Right cardiac atrium (tissue), 5 donors: ENCODE results near the gene DCLRE1A. TPM values are rescaled to one million over a fixed set of nuclear protein-coding genes. Genes with fewer than 3 reads are reported as not detected.
A peak's percentile ranks its signal among the peaks of the same experiment; 100 is the strongest.
"Not testable (repeated sequence)": the region's sequence is repeated elsewhere in the genome, so short reads cannot be mapped to it uniquely, and the experiment has no call there.

Source experiments
- ATAC-seq, 2 donors: fragments of 200-7000 bp; cut with Tn5 transposase; one replicate each; pipeline versions ENCODE4 v1.8.0 to v1.9.1; 2020; ENCODE audit warnings: moderate library complexity in 2 of 2, mild to moderate bottlenecking in 1 of 2
- DNase-seq, 3 donors: peaks; one replicate each; pipeline ENCODE4 v3.0.0-alpha.2; 2020
- H3K27ac ChIP-seq: one replicate; pipeline ENCODE4 v1.5.1; 2013; ENCODE audit warnings: mild to moderate bottlenecking, low read length, control low read depth, moderate library complexity
- H3K27me3 ChIP-seq: one replicate; pipeline ENCODE4 v1.6.1; 2013; ENCODE audit not compliant: control insufficient read depth, insufficient read depth
- H3K4me1 ChIP-seq: one replicate; pipeline ENCODE4 v1.6.1; 2013; ENCODE audit warnings: low read length; ENCODE audit not compliant: control insufficient read depth, insufficient read depth
- H3K4me3 ChIP-seq: one replicate; pipeline ENCODE4 v1.5.1; 2013; ENCODE audit warnings: low read length, control low read depth
- H3K9me3 ChIP-seq: one replicate; pipeline ENCODE4 v1.6.1; 2013; ENCODE audit warnings: low read length; ENCODE audit not compliant: control insufficient read depth
- WGBS: extraction: QIAGEN DNeasy Blood & Tissue Kit; methylation state at CpG from one replicate; pipeline ENCODE4 v1.1.7; 2013; 5-methylcytosine and 5-hydroxymethylcytosine counted together
- intact Hi-C, 4 donors: fragments of 100-400 bp; cut with DNase I; formaldehyde crosslinking; loops; one replicate each; pipeline versions ENCODE4 v1.11.0 to v1.14.0; 2022 to 2023
- polyA plus RNA-seq: library from polyadenylated mRNA; stranded (reverse); fragments of 200-250 nt; gene quantifications from one replicate; pipeline ENCODE4 v1.2.3, GENCODE V29; 2013
- total RNA-seq, 4 donors: library from RNA; stranded (reverse); fragmentation: NEBNext Ultra II Directional; extraction: Animal tissue kit (Norgen Biotek cat#: 25700); gene quantifications; one replicate each; pipeline ENCODE4 v1.2.1, GENCODE V29; 2021
- donor health status: healthy with polysubstance abuse.
- donor health status: DM: no; HTN: yes; CAD: no.
- donor health status: DM: no; HTN: no; CAD: no.
- donor health status: DM: no; HTN: yes; CAD: no; lungs with severe emphysema.
- donor health status: DM: yes; HTN: yes; CAD: no.

Gene DCLRE1A
- total and polyA plus RNA-seq, 5 donors = 4.5 to 7.3 (median 6.6) TPM

DNA sequence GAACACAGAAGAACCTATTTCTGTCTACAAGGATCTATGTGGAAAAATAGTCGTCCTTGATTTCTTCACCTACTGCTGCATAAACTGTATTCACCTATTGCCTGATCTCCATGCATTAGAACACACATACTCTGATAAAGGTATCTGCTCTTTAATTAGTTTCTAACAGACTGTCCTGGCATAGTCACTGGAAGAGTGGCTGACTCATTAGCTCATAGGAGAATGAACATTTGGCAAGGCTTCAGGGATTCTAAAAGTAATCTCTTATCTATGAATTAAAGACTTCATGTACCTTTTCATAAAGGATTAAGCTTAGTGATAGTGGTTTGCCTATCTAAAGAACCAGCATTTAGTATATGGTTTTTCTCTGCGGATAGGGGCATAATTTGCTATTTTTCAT lies 4.7 kb upstream of the DCLRE1A start:
- H3K4me3 ChIP-seq = peak overlapping the region; percentile 21
- peak in 1 of 2 donors; percentile 36 for ATAC-seq

DNA sequence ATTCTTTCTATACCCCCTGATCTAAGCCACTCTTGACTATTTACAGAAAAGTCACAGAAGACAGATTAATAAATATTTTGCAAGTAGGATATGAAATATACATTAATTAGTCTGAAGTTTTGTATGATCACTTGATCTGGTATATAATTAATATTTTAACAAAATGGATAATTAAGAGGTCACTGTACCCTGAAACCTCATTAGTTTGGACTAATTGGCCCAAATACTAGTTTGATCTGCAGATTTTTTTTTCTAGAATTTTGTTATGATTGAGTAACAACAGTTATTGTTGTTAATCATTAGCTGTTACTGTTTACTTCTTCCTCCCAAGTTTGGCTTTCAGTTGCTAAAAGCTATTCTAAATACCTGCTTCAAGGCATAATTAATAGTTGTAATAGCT lies 3.3 kb upstream of the DCLRE1A start:
- no peak for ATAC-seq
- Histone ChIP-seq H3K27me3 (no peaks in the 10 kb centered on the region), H3K4me1 (peaks cover 2% of the 10 kb centered on the region), H3K4me3 (no peak overlapping the region), H3K9me3 (no peaks in the 10 kb centered on the region), H3K27ac (no peak overlapping the region)
- DNase-seq = no peak
- intact Hi-C loops = loop anchor here in 1 of 4 donors (10.0 kb wide), 1 partner anchor 188 kb away; the partner anchor contains the start of gene ADRB1

More for the DNA sequence above, 4.7 kb upstream of the DCLRE1A start:
- peaks cover 2% of the 10 kb centered on the region for H3K4me1 ChIP-seq
- no peak for DNase-seq
- no peak overlapping the region for H3K27ac ChIP-seq
- intact Hi-C loops = loop anchor here in 1 of 4 donors (10.0 kb wide), 1 partner anchor 186 kb away; the partner anchor contains the start of gene ADRB1
- WGBS = 68% methylated on average over 2 of the region's 2 CpGs
- no peaks in the 10 kb centered on the region for H3K9me3 ChIP-seq
- no peaks in the 10 kb centered on the region for H3K27me3 ChIP-seq

DNA sequence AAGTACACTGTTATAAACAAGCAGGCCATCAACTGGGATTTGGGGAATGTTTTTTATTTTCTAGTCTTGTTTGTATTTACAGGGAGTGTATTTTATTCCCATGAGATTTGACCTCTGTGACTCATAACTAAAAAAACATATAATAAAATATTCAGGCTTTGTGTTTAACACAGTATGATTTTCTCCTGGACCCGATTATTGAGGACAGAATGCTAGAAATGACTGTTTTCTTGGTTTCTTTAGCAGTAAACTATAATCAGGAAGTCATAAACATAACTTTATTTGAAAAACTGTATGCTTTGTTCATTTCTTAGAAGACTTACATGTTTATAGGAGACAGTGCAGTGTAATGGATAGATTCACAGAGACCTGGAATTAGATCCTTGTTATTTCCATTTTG lies 2.7 kb upstream of the DCLRE1A start:
- intact Hi-C loops = loop anchor here in 1 of 4 donors (10.0 kb wide), 1 partner anchor 188 kb away; the partner anchor contains the start of gene ADRB1
- Histone ChIP-seq H3K9me3 (no peaks in the 10 kb centered on the region), H3K4me3 (peak overlapping the region; percentile 57), H3K27ac (no peak overlapping the region), H3K4me1 (peaks cover 2% of the 10 kb centered on the region), H3K27me3 (no peaks in the 10 kb centered on the region)
- ATAC-seq = no peak
- WGBS = 58% methylated on average over 1 of the region's 1 CpG
- no peak for DNase-seq

DNA sequence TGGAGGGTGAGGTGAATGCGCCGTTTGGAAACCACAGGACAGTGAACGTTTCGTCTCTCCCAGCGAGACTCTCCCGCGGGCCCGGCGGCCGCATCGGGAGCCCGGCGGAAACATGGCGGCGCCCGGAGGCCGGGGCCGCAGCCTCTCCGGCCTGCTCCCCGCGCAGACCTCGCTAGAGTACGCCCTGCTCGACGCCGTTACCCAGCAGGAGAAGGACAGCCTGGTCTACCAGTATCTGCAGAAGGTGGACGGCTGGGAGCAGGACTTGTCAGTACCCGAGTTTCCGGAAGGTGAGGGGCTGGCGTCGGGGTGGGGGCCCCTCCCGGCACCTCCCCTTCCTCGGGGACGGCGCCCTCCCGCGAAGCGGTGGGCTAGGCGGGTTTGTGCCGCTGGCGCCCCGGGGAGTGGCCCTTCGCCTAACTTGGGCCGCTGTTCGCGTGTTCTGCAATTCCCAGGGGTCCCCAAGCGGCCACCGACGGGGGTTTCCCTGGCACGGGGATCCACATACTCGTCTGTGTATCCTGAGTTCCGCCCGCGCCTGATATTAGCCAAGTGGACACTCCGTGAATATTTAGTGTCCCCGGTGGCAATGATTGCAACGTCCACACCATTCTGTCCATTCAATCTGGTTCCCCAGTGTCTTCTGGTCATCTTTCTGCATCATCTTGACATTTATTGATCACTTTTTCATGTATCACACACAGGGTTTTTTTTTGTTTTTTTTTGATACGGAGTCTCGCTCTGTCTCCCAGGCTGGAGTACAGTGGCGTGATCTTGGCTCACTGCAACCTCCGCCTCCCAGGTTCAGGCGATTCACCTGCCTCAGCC lies 1.1 kb upstream of the DCLRE1A start:
- peak; percentile 80 to 85 for ATAC-seq
- Histone ChIP-seq H3K27me3 (no peaks in the 10 kb centered on the region), H3K4me3 (peak overlapping the region; percentile 57), H3K4me1 (peaks cover 2% of the 10 kb centered on the region), H3K27ac (peak overlapping the region; percentile 95), H3K9me3 (no peaks in the 10 kb centered on the region)
- WGBS = under 1% methylated on average over 62 of the region's 62 CpGs
- intact Hi-C loops = loop anchor here in 1 of 4 donors (10.0 kb wide), 1 partner anchor 190 kb away; the partner anchor contains the start of gene ADRB1
- DNase-seq = peak; percentile 69 to 85 (median 82)

DNA sequence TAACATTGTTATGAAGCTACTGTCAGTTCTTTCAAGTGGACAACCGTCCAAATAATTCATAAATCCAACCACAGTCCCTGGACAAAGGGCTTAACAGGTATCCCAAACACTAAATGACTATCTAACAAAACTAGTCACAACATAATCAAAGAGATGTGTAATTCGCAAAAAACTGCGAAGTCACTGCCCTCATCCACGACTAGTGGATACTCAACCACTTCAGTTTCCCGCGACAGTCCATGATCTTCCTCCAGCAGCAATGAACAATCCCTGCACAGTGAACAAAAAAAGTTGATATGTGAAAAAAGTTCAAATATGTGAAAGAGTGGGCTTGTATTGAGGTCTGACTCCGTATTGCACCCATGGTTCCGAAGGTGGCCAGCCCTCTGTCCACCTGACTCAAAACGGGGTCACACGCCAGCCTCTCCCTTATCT lies 287 bp downstream of the DCLRE1A start:
- DNase-seq (no peak), ATAC-seq (peak; percentile 54 to 61)
- intact Hi-C loops = loop anchor here in 1 of 4 donors (10.0 kb wide), 1 partner anchor 191 kb away; the partner anchor contains the start of gene ADRB1
- Histone ChIP-seq H3K27me3 (no peaks in the 10 kb centered on the region), H3K4me3 (peak overlapping the region; percentile 57), H3K9me3 (no peaks in the 10 kb centered on the region), H3K27ac (peak overlapping the region; percentile 95), H3K4me1 (peaks cover 2% of the 10 kb centered on the region)
- WGBS = 18% methylated on average over 10 of the region's 10 CpGs

DNA sequence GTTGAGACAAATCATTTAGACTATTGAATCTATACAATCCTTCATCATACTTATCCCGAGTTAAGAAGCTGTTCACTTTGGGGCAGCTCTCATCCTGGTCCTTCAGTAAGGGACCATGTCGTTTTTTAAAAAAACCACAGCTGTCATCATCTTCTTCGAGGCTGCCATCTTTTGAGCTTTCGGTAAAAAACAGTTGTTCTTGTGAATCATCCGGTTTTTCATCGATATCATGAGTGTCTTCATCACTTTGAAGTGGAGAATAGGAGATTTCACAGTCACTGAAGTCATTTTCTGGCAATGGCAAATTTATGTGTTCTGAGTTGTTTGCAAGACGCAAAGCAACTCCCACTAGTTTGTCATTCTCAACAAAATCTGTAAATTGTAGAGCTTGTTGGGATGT lies 3.9 kb downstream of the DCLRE1A start:
- no peak overlapping the region for H3K4me3 ChIP-seq
- ATAC-seq (no peak), DNase-seq (no peak)
- no peaks in the 10 kb centered on the region for H3K4me1 ChIP-seq
- H3K27me3 ChIP-seq = no peaks in the 10 kb centered on the region
- H3K9me3 ChIP-seq = no peaks in the 10 kb centered on the region
- intact Hi-C loops = loop anchor here in 1 of 4 donors (10.0 kb wide), 1 partner anchor 195 kb away; the partner anchor contains the start of gene ADRB1
- no peak overlapping the region for H3K27ac ChIP-seq
- 90% methylated on average over 7 of the region's 7 CpGs for WGBS

DNA sequence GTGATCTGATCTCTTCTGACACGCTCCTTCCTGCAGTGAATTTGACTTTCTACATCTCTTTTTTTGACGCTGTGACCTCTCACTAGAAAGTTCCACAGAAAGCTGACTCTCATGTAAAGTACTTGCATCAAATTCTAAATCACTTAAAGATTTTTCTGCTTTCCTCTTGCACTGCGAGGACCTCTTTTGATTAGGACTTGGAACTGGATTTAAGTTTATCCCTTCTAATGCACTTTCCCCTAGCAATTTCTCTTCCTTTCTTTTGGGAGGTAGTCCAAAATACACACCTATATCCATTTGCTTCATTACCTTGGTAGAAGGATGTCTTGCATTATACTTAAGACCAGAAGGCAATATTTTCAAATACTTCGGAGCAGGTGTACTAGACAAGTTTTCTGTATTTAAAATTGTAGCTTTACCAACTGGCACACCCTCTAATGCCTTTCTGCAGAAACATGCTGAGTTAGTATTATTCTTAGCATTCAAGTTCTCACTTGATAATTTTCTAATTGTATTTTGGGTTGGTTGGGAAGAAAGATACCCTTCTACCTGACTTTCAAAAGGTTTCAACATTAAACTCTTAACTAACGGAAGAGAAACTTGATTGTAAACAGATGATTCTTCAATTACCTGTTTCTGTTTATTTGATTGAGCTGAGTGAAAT lies 4.6 kb downstream of the DCLRE1A start:
- ATAC-seq (no peak), DNase-seq (no peak)
- Histone ChIP-seq H3K4me1 (no peaks in the 10 kb centered on the region), H3K4me3 (no peak overlapping the region), H3K27ac (no peak overlapping the region), H3K27me3 (no peaks in the 10 kb centered on the region), H3K9me3 (no peaks in the 10 kb centered on the region)
- intact Hi-C loops = no loop called here
- 93% methylated on average over 5 of the region's 5 CpGs for WGBS

DNA sequence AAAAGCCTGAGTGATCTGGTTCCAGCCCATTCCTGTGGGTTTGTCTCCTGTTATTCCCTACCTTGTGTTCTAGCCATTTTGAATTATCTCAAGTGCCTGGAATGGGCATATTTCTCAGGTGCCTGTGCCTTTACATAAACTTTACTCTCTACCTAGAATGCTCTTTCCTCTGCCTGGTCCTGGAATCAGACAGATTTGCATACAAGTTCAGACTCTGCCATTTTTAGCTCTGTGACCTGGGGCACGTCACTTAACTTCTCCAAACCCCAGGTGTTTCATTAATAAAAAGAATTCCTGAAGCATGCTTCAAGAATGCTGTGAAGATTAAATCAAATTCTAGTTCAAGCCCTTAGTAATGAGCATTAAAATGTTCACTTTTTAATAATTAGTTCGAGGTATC lies 7.8 kb downstream of the DCLRE1A start:
- ATAC-seq = no peak
- Histone ChIP-seq H3K4me3 (no peak overlapping the region), H3K4me1 (no peaks in the 10 kb centered on the region), H3K27ac (no peak overlapping the region), H3K27me3 (no peaks in the 10 kb centered on the region), H3K9me3 (no peaks in the 10 kb centered on the region)
- no peak for DNase-seq
- 91% methylated on average over 2 of the region's 2 CpGs for whole genome bisulfite sequencing
- intact Hi-C loops = no loop called here

DNA sequence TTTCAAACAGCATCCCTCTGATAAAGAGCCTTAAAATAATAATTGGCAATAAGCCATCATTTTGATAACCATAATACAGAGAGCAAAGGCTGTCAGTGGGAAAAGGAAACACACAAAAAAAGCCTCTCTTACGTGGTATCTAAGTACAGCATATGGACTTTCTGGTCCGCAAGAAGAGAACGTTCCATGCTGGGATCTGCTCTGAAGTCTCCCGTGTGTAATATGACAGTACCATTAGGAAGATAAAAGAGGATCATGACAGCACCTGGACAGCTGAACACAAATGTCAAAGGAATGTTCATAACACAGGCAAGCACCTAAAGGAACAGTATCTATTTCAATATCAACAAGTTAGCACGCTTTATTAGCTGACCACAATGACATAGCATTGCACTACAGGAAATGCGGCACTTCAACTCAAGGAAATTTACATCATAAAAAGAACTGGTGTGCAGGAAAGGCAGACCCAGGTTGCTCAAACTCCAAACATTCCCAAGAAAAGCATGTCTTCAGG lies 9.9 kb downstream of the DCLRE1A start:
- 56% methylated on average over 6 of the region's 6 CpGs for WGBS
- no peak for ATAC-seq

DNA sequence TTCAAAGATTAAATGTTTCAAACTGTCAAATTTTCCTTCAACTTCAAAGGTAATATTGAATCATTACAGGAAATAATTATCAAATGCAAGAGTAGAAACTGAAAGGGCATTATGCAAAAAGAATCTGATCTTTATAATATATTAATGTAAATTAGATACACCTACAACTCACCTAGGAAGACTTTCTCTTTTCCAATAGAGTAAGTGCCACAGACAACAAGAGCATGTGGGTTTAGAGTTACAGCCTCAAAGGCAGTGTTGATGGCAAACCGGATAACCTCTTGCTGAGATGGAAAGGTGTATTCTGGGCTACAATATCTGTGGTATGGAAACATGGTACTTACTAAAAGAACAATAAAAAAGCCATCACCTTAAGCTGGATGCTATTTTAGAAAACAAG lies 11.7 kb downstream of the DCLRE1A start:
- Histone ChIP-seq H3K4me3 (no peak overlapping the region), H3K27me3 (no peaks in the 10 kb centered on the region), H3K4me1 (no peaks in the 10 kb centered on the region), H3K27ac (no peak overlapping the region), H3K9me3 (no peaks in the 10 kb centered on the region)
- DNase-seq = no peak
- no peak for ATAC-seq
- intact Hi-C loops = no loop called here
- WGBS = 91% methylated on average over 1 of the region's 1 CpG

More for the DNA sequence above, 9.9 kb downstream of the DCLRE1A start:
- H3K27ac ChIP-seq = no peak overlapping the region
- intact Hi-C loops = no loop called here
- no peak overlapping the region for H3K4me3 ChIP-seq
- no peaks in the 10 kb centered on the region for H3K4me1 ChIP-seq
- no peak for DNase-seq
- H3K9me3 ChIP-seq = no peaks in the 10 kb centered on the region
- no peaks in the 10 kb centered on the region for H3K27me3 ChIP-seq

DNA sequence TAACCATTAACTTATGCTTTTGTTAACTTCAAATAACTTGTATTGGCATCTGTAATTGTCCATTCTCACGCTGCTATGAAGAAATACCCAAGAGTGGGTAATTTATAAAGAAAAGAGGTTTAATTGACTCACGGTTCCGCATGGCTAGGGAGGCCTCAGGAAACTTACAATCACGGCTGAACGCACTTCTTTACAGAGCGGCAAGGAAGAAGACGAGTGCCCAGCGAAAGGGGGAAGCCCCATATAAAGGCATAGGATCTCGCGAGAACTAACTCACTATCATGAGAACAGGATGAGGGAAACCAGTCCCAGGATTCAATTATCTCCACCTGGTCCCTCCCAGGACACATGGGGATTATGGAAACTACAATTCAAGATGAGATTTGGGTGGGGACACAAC lies 25.3 kb downstream of the DCLRE1A start:
- H3K4me1 ChIP-seq, ATAC-seq, H3K27ac ChIP-seq, H3K4me3 ChIP-seq, H3K9me3 ChIP-seq, intact Hi-C loops, DNase-seq, H3K27me3 ChIP-seq: not testable (repeated sequence)
- 90% methylated on average over 10 of the region's 10 CpGs for WGBS
